Smooth muscle cell (in vitro differentiated cells): ENCODE measurements around the gene BAIAP2L2. TPM values are rescaled to one million over a fixed set of nuclear protein-coding genes. Genes with fewer than 3 reads are reported as not detected.

Source experiments
- DNase-seq: peaks from one replicate; lab custom pipeline; 2025; ENCODE audit not compliant: unreplicated experiment; lab: John Stamatoyannopoulos, UW
- H2AFZ ChIP-seq: fragments of 200-600 bp; sonication (generic); 2 replicates; pipeline ENCODE4 v1.6.0; 2016; ENCODE audit warnings: antibody characterized with exemption, low read depth, mild to moderate bottlenecking
- H3F3A ChIP-seq: fragments of 200-600 bp; sonication (generic); 2 replicates; pipeline ENCODE4 v1.6.0; 2017; ENCODE audit warnings: antibody characterized with exemption, low read depth
- H3K27ac ChIP-seq: fragments of 200-600 bp; sonication (generic); 2 replicates; pipeline ENCODE4 v1.5.1; 2016; ENCODE audit warnings: low read depth, mild to moderate bottlenecking
- H3K27me3 ChIP-seq: fragments of 200-600 bp; sonication (generic); 2 replicates; pipeline ENCODE4 v1.6.1; 2016; ENCODE audit warnings: low read depth, mild to moderate bottlenecking
- H3K36me3 ChIP-seq: fragments of 200-600 bp; sonication (generic); 2 replicates; pipeline ENCODE4 v1.5.1; 2016; ENCODE audit warnings: low read depth
- H3K4me1 ChIP-seq: fragments of 200-600 bp; sonication (generic); 2 replicates; pipeline ENCODE4 v1.5.1; 2016; ENCODE audit warnings: low read depth
- H3K4me2 ChIP-seq: fragments of 200-600 bp; sonication (generic); 2 replicates; pipeline ENCODE4 v1.6.0; 2016; ENCODE audit warnings: mild to moderate bottlenecking
- H3K4me3 ChIP-seq: fragments of 200-600 bp; sonication (generic); 2 replicates; pipeline ENCODE4 v1.5.1; 2016; ENCODE audit warnings: mild to moderate bottlenecking
- H3K79me2 ChIP-seq: fragments of 200-600 bp; sonication (generic); 2 replicates; pipeline ENCODE4 v1.6.0; 2016; ENCODE audit warnings: low read depth, mild to moderate bottlenecking
- H3K9ac ChIP-seq: fragments of 200-600 bp; sonication (generic); 2 replicates; pipeline ENCODE4 v1.6.0; 2016; ENCODE audit warnings: low read depth
- H3K9me3 ChIP-seq: fragments of 200-600 bp; sonication (generic); replicated peaks from 2 replicates; pipeline ENCODE4 v1.5.1; 2016; ENCODE audit warnings: low read depth
- H4K20me1 ChIP-seq: fragments of 200-600 bp; sonication (generic); 2 replicates; pipeline ENCODE4 v1.6.0; 2016; ENCODE audit warnings: low read depth
- whole genome bisulfite sequencing: methylation state at CpG from one replicate; pipeline ENCODE4 v1.1.7; 2016; ENCODE audit warnings: low lambda C conversion rate; 5-methylcytosine and 5-hydroxymethylcytosine counted together
- polyA plus RNA-seq: library from polyadenylated mRNA; unstranded; fragments of >200 nt; fragmentation: Nextera tagmentation; extraction: Ambion mirVana; gene quantifications from 2 replicates; pipeline ENCODE4 v1.2.1, GENCODE V29; 2016
- total RNA-seq: library from RNA; depleted of rRNA; stranded (reverse); fragments of >200 nt; gene quantifications from 2 replicates; pipeline ENCODE4 v1.2.3, GENCODE V29; 2014
- TF ChIP-seq, protein P1 (sequence below): fragments of 200-600 bp; sonication (generic); IDR thresholded peaks from 2 replicates; pipeline ENCODE4 v1.5.1; 2017; ENCODE audit warnings: borderline replicate concordance, mild to moderate bottlenecking, antibody characterized with exemption; ENCODE audit not compliant: insufficient read depth, poor library complexity, severe bottlenecking

Gene BAIAP2L2
- total and polyA plus RNA-seq, 2 experiments from 2014 or later = 0.13 to 1.3 TPM

DNA sequence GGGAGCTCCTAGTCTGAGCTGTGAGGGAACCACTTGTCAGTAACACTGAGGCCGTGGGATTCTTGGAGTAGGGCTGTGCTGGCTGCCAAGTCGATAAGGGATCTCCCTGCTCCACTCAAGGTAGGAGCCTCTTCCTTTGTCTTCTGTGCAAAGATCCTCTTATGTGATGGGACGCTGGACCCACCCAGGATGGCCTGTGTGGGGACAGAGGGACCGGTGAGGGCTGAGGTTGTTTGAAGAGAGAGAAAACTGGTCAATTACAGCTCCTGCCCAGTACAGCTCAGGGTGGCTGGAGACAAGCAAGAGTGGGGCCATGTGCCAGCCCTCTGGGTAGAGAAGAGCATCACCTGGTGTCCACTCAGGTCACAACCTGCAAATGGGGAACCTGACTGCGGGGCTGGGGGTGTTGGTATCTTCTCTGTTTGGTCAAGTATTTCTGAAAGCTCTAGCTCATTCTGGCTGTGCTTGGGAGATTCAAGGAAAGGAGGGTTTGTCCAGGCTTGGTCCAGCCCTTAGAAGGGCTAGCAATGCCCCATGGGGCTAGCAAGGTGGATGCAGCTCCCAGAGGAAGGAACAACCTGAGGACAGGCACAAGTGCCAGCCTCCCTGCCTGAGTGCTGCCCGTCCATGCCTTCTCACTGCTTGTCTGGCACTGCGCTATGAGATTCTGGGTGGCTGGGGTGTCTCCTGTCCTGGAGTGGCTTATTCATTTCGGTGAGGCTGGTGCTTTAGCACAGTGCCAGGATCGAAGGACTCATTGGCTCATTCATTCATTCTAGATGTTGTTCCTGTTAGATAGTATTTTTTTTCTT lies 27.6 kb upstream of the BAIAP2L2 start:
- H3K79me2 ChIP-seq = no peaks in the 10 kb centered on the region
- no peaks in the 10 kb centered on the region for H3K27me3 ChIP-seq
- no peak overlapping the region for H3K9ac ChIP-seq
- 95% methylated on average over 9 of the region's 9 CpGs for WGBS
- H3K9me3 ChIP-seq = no peaks in the 10 kb centered on the region
- no peak for DNase-seq
- no peaks in the 10 kb centered on the region for H3K4me1 ChIP-seq
- H3K4me3 ChIP-seq = no peak overlapping the region
- H3K27ac ChIP-seq = no peak overlapping the region
- H3F3A ChIP-seq = no peaks in the 10 kb centered on the region
- no peaks in the 10 kb centered on the region for H4K20me1 ChIP-seq
- H2AFZ ChIP-seq = no peak overlapping the region
- no peaks in the 10 kb centered on the region for H3K36me3 ChIP-seq
- TF ChIP-seq, protein P1, sequence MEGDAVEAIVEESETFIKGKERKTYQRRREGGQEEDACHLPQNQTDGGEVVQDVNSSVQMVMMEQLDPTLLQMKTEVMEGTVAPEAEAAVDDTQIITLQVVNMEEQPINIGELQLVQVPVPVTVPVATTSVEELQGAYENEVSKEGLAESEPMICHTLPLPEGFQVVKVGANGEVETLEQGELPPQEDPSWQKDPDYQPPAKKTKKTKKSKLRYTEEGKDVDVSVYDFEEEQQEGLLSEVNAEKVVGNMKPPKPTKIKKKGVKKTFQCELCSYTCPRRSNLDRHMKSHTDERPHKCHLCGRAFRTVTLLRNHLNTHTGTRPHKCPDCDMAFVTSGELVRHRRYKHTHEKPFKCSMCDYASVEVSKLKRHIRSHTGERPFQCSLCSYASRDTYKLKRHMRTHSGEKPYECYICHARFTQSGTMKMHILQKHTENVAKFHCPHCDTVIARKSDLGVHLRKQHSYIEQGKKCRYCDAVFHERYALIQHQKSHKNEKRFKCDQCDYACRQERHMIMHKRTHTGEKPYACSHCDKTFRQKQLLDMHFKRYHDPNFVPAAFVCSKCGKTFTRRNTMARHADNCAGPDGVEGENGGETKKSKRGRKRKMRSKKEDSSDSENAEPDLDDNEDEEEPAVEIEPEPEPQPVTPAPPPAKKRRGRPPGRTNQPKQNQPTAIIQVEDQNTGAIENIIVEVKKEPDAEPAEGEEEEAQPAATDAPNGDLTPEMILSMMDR = no peak
- no peak overlapping the region for H3K4me2 ChIP-seq

DNA sequence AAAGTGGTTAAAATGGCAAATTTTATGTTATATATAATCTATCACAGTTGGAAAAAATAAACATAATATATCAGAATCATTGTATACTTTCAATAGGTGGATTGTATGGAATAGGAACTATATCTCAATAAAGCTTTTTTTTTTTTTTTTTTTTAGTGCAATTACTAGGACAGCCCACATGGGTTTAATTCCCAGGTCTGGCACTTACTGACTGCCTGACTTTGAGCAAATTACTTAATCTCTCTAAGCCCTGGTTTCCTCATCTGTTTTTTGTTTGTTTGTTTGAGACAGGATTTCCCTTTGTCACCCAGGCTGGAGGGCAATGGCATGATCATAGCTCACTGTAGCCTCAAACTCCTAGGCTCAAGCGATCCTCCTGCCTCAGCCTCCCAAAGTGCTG lies 26.1 kb upstream of the BAIAP2L2 start:
- Histone ChIP-seq H3K4me2 (no peak overlapping the region), H3K9ac (no peak overlapping the region), H2AFZ (no peak overlapping the region), H3F3A (no peaks in the 10 kb centered on the region), H3K27me3 (no peaks in the 10 kb centered on the region), H3K9me3 (no peaks in the 10 kb centered on the region), H3K36me3 (no peaks in the 10 kb centered on the region), H4K20me1 (no peaks in the 10 kb centered on the region), H3K27ac (no peak overlapping the region), H3K4me3 (no peak overlapping the region), H3K79me2 (no peaks in the 10 kb centered on the region), H3K4me1 (no peaks in the 10 kb centered on the region)
- TF ChIP-seq, protein P1 = no peak
- WGBS = 93% methylated on average over 1 of the region's 1 CpG
- DNase-seq = no peak

DNA sequence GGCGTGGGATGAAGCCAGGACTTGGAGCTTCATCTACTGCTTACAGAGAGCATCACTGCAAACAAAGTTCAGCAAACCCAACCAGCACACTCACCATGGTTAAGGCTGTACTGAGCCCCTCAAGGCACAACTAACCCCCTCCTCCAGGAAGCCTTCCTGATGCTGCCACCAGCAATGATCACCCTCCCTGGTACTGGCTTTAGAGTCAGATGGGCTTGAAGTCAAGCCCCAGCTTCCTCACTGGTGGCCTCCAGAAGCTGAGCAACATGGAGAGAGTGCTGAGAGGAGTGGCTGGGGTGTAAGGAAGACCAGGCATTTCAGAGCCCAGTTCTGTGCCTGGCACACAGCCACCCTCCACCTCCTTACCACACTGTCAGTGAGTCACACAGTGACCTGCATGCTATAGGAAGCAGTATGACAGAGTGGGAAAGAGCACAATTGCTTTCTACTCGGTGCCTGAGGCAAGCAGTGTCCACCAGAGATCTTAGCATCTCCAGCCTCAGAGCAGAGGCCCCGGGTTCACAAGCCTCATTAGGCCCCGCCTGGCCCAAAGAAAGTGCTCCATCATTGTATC lies 24.7 kb upstream of the BAIAP2L2 start:
- Histone ChIP-seq H3K27me3 (no peaks in the 10 kb centered on the region), H3K36me3 (no peaks in the 10 kb centered on the region), H3K27ac (no peak overlapping the region), H3K4me1 (no peaks in the 10 kb centered on the region), H3K79me2 (no peaks in the 10 kb centered on the region), H3K9ac (no peak overlapping the region), H3F3A (no peaks in the 10 kb centered on the region), H3K4me3 (no peak overlapping the region), H3K9me3 (no peaks in the 10 kb centered on the region), H4K20me1 (no peaks in the 10 kb centered on the region), H3K4me2 (no peak overlapping the region), H2AFZ (no peak overlapping the region)
- TF ChIP-seq, protein P1 = no peak
- 78% methylated on average over 4 of the region's 4 CpGs for WGBS
- no peak for DNase-seq
